Fibroblast of the aortic adventitia (primary cell): ENCODE data around the gene PCYT2. TPM values are rescaled to one million over a fixed set of nuclear protein-coding genes. Genes with fewer than 3 reads are reported as not detected.
"Not testable (repeated sequence)": the region's sequence is repeated elsewhere in the genome, so short reads cannot be mapped to it uniquely, and the experiment has no call there.

Experiments
- DNase-seq: peaks from one replicate; pipeline ENCODE4 v3.0.0-alpha.2; 2010; ENCODE audit warnings: low read depth
- H3K4me3 ChIP-seq: 2 replicates; pipeline ENCODE4 v1.5.1; 2011; ENCODE audit warnings: low read depth, mild to moderate bottlenecking, control low read depth, low read length, moderate library complexity
- CTCF ChIP-seq: IDR thresholded peaks from 2 replicates; pipeline ENCODE4 v1.5.1; 2011; ENCODE audit warnings: mild to moderate bottlenecking, low read length, control low read depth, inconsistent platforms; ENCODE audit not compliant: insufficient read depth
- total RNA-seq: library from RNA; depleted of rRNA; stranded (reverse); fragments of >200 nt; gene quantifications from 2 replicates; pipeline ENCODE4 v1.2.3, GENCODE V29; 2012; ENCODE audit warnings: low replicate concordance

Gene PCYT2
- total RNA-seq, 1 donor, result 36.7 TPM

GRCh38 chr17:81956607-81957589, 45.7 kb upstream of the PCYT2 start:
- TF ChIP-seq CTCF, result no peak
- no peak for DNase-seq
- no peak overlapping the region for H3K4me3 ChIP-seq

- DNase-seq, result no peak
- no peak overlapping the region for H3K4me3 ChIP-seq
- TF ChIP-seq CTCF, result no peak
Measured at GRCh38 chr17:81955756-81956544, 44.8 kb upstream of the PCYT2 start.

GRCh38 chr17:81955058-81955681, 44.0 kb upstream of the PCYT2 start:
- no peak for DNase-seq
- no peak for TF ChIP-seq CTCF
- H3K4me3 ChIP-seq, result no peak overlapping the region

- TF ChIP-seq CTCF, result no peak
- DNase-seq, result no peak
- H3K4me3 ChIP-seq, result no peak overlapping the region
Measured at GRCh38 chr17:81954131-81955057, 43.2 kb upstream of the PCYT2 start.

GRCh38 chr17:81953443-81953842, 42.2 kb upstream of the PCYT2 start:
- not testable (repeated sequence) for H3K4me3 ChIP-seq, DNase-seq

- no peak overlapping the region for H3K4me3 ChIP-seq
- DNase-seq, result no peak
- no peak for TF ChIP-seq CTCF
Measured at GRCh38 chr17:81952792-81953228, 41.6 kb upstream of the PCYT2 start.
